ENCODE measurements around the gene PLCL1.

GRCh38 chr2:197835293-197835692, 30.9 kb downstream of the PLCL1 start:
- TF ChIP-seq CTCF (IDR thresholded peaks at IDR 0.05): no peak
- TF ChIP-seq POLR2A (IDR thresholded peaks at IDR 0.05): no peak

Measured in lower leg skin (tissue), 3 donors.